HL-60 (cell line): ENCODE data around the gene CLDN18.

Experiments used
- POLR2AphosphoS5 ChIP-seq: IDR thresholded peaks from 2 replicates; pipeline ENCODE4 v1.6.1; 2012; ENCODE audit warnings: low read depth
- REST ChIP-seq: IDR thresholded peaks from 2 replicates; pipeline ENCODE4 v1.6.1; 2012; ENCODE audit warnings: low read depth; ENCODE audit not compliant: insufficient replicate concordance
- TF ChIP-seq, protein P1 (sequence below): IDR thresholded peaks from one replicate; pipeline ENCODE4 v1.5.1; 2011; ENCODE audit warnings: low read length, control low read depth, inconsistent platforms; ENCODE audit not compliant: insufficient read depth

GRCh38 chr3:138011722-138012121 is 1.8 kb downstream of the CLDN18 start:
- TF ChIP-seq REST (no peak), POLR2AphosphoS5 (no peak)
- TF ChIP-seq, protein P1, sequence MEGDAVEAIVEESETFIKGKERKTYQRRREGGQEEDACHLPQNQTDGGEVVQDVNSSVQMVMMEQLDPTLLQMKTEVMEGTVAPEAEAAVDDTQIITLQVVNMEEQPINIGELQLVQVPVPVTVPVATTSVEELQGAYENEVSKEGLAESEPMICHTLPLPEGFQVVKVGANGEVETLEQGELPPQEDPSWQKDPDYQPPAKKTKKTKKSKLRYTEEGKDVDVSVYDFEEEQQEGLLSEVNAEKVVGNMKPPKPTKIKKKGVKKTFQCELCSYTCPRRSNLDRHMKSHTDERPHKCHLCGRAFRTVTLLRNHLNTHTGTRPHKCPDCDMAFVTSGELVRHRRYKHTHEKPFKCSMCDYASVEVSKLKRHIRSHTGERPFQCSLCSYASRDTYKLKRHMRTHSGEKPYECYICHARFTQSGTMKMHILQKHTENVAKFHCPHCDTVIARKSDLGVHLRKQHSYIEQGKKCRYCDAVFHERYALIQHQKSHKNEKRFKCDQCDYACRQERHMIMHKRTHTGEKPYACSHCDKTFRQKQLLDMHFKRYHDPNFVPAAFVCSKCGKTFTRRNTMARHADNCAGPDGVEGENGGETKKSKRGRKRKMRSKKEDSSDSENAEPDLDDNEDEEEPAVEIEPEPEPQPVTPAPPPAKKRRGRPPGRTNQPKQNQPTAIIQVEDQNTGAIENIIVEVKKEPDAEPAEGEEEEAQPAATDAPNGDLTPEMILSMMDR = no peak
